ENCODE results near the gene NUMBL.

DNA sequence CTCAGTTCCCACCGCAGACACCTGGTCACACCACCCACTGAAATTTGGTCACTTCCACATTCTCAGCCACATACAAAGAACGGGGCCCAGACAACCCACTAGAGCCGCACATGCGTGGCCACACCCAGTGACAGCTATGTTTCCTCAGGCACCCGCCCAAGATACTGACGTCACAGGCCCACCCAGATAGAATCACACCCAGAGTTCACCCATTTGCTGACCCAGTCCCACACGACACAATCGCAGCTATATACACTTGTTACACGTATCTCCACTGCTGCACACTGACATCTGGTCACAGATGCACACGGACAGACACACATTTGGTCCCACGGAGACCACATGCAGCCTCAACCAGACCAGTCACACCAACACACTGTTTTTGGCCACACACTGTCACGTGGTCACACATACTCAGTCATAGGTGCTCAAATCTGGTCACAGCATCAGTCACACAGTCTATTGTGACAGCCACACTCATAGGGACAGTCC lies 2.9 kb downstream of the NUMBL start:
- TF ChIP-seq POLR2A (IDR thresholded peaks at IDR 0.05), result no peak
- no peak for TF ChIP-seq CTCF (IDR thresholded peaks at IDR 0.05 in 4 of 5, conservative IDR thresholded peaks at IDR 0.05 in 1 of 5)

Data from gastrocnemius medialis (tissue), 4 donors.